Motor neuron (in vitro differentiated cells): ENCODE measurements around the gene SLC22A8. TPM values are rescaled to one million over a fixed set of nuclear protein-coding genes. Genes with fewer than 3 reads are reported as not detected.

Experiments used
- ATAC-seq, 8 experiments: fragments of 200-7000 bp; cut with Tn5 transposase; replicated peaks in 6 of 8; 2 replicates each; pipeline ENCODE4 v1.8.0; 2021; ENCODE audit warnings: mild to moderate bottlenecking in 8 of 8, moderate library complexity in 8 of 8
- H3K27ac ChIP-seq, 2 donors: fragments of 250-450 bp; sonication (Bioruptor Pico); 2 replicates each; pipeline ENCODE4 v1.9.0; 2021; ENCODE audit warnings: antibody characterized with exemption in 2 of 2, mild to moderate bottlenecking in 2 of 2, moderate library complexity in 1 of 2
- H3K4me1 ChIP-seq, 2 donors: fragments of 250-450 bp; sonication (Bioruptor Pico); replicated peaks in 1 of 2; 2 replicates each; pipeline ENCODE4 v1.6.1; 2021; ENCODE audit warnings: antibody characterized with exemption in 2 of 2, mild to moderate bottlenecking in 2 of 2, moderate library complexity in 1 of 2
- H3K4me3 ChIP-seq, 5 donors: fragments of 250-450 bp; sonication (Bioruptor Pico); 2 replicates each; pipeline ENCODE4 v1.9.0; 2021; ENCODE audit warnings: antibody characterized with exemption in 5 of 5, mild to moderate bottlenecking in 5 of 5, moderate library complexity in 4 of 5
- WGBS, 10 experiments: fragments of 450-650 bp; shearing (Covaris generic); methylation state at CpG; one replicate each; pipeline ENCODE4 v1.0.0; 2022; 5-methylcytosine and 5-hydroxymethylcytosine counted together
- in situ Hi-C, 9 experiments: fragments of 400-800 bp; cut with MboI; loops; one replicate each; pipeline ENCODE4 v1.15.0; 2021; ENCODE audit warnings: low sequenced_read_pairs in 9 of 9, low pct_unique_long_range_greater_than_20kb in 2 of 9; ENCODE audit not compliant: unreplicated experiment in 9 of 9
- total RNA-seq, 8 experiments: library from RNA; unstranded; fragments of 300-600 nt; gene quantifications; 2 replicates each; pipeline versions ENCODE4 v1.2.3 to v1.2.4, GENCODE V29; 2022

Gene SLC22A8
- total RNA-seq, 8 experiments from 2014 or later: under 0.01 to 1.3 (median 0.23) TPM; not detected in 1

GRCh38 chr11:62983536-62984199 is 32.0 kb downstream of the SLC22A8 start:
- Histone ChIP-seq H3K4me1 (no peaks in the 10 kb centered on the region), H3K4me3 (no peak overlapping the region), H3K27ac (no peak overlapping the region)
- in situ Hi-C loops: no loop called here
- no peak for ATAC-seq
- WGBS, 10 experiments: 25 to 96% (median 83%) methylated on average over 3 to 6 of the region's 13 CpGs; no CpG with 5 or more reads in 5 of the 10 experiments

- WGBS, 10 experiments: 33 to 84% (median 69%) methylated on average over 1 to 7 of the region's 7 CpGs; no CpG with 5 or more reads in 5 of the 10 experiments
- in situ Hi-C loops: no loop called here
Measured at GRCh38 chr11:62981743-62982142, 33.9 kb downstream of the SLC22A8 start.

GRCh38 chr11:62980133-62980760 is 35.4 kb downstream of the SLC22A8 start:
- in situ Hi-C loops: no loop called here
- 0 to 38% (median 25%) methylated on average over 1 of the region's 1 CpG; no CpG with 5 or more reads in 7 of the 10 experiments for WGBS, 10 experiments
- ATAC-seq: no peak

More at GRCh38 chr11:62981743-62982142, 33.9 kb downstream of the SLC22A8 start:
- ATAC-seq: no peak
- no peak overlapping the region for H3K4me3 ChIP-seq
- H3K27ac ChIP-seq: no peak overlapping the region
- no peaks in the 10 kb centered on the region for H3K4me1 ChIP-seq

GRCh38 chr11:62976109-62976508 is 39.5 kb downstream of the SLC22A8 start:
- Histone ChIP-seq H3K4me1 (no peaks in the 10 kb centered on the region), H3K4me3 (no peak overlapping the region), H3K27ac (no peak overlapping the region)
- WGBS, 10 experiments: 0 to 93% (median 59%) methylated on average over 1 to 4 of the region's 5 CpGs; no CpG with 5 or more reads in 4 of the 10 experiments
- ATAC-seq: no peak
- in situ Hi-C loops: no loop called here

More at GRCh38 chr11:62980133-62980760, 35.4 kb downstream of the SLC22A8 start:
- H3K4me1 ChIP-seq: no peaks in the 10 kb centered on the region
- no peak overlapping the region for H3K4me3 ChIP-seq
- no peak overlapping the region for H3K27ac ChIP-seq

GRCh38 chr11:62974848-62975522 is 40.7 kb downstream of the SLC22A8 start:
- in situ Hi-C loops: no loop called here
- Histone ChIP-seq H3K27ac (no peak overlapping the region), H3K4me1 (no peaks in the 10 kb centered on the region), H3K4me3 (no peak overlapping the region)
- peak; percentile 62 to 96 (median 73) for ATAC-seq
- WGBS, 10 experiments: 4 to 37% (median 17%) methylated on average over 1 to 8 of the region's 9 CpGs; no CpG with 5 or more reads in 5 of the 10 experiments

- in situ Hi-C loops: no loop called here
- ATAC-seq: peak in 3 of 8 experiments; percentile 54 to 93 (median 92)
- WGBS, 10 experiments: 0 to 83% (median 40%) methylated on average over 1 to 2 of the region's 2 CpGs; no CpG with 5 or more reads in 5 of the 10 experiments
- Histone ChIP-seq H3K4me3 (no peak overlapping the region), H3K4me1 (no peaks in the 10 kb centered on the region), H3K27ac (no peak overlapping the region)
Measured at GRCh38 chr11:62965574-62965973, 50.1 kb downstream of the SLC22A8 start.

- 0 to 100% (median 74%) methylated on average over 1 to 2 of the region's 3 CpGs; no CpG with 5 or more reads in 4 of the 10 experiments for WGBS, 10 experiments
Measured at GRCh38 chr11:62962391-62962790, 53.2 kb downstream of the SLC22A8 start.

GRCh38 chr11:62961017-62961570 is 54.5 kb downstream of the SLC22A8 start:
- H3K4me3 ChIP-seq: no peak overlapping the region
- ATAC-seq: no peak
- in situ Hi-C loops: no loop called here
- 0 to 92% (median 73%) methylated on average over 1 to 4 of the region's 4 CpGs; no CpG with 5 or more reads in 2 of the 10 experiments for WGBS, 10 experiments
- H3K27ac ChIP-seq: no peak overlapping the region
- H3K4me1 ChIP-seq: peaks cover 13% of the 10 kb centered on the region in 2 donors

More at GRCh38 chr11:62962391-62962790, 53.2 kb downstream of the SLC22A8 start:
- ATAC-seq: no peak
- no peak overlapping the region for H3K4me3 ChIP-seq
- no peak overlapping the region for H3K27ac ChIP-seq
- in situ Hi-C loops: no loop called here
- peaks cover 13% of the 10 kb centered on the region in 2 donors for H3K4me1 ChIP-seq

GRCh38 chr11:62959422-62959980 is 56.1 kb downstream of the SLC22A8 start:
- Histone ChIP-seq H3K4me1 (peaks cover 13% of the 10 kb centered on the region in 2 donors), H3K4me3 (no peak overlapping the region), H3K27ac (no peak overlapping the region)
- no peak for ATAC-seq
- in situ Hi-C loops: no loop called here
- no CpG with 5 or more reads among the region's 1 CpG for WGBS, 10 experiments

- Histone ChIP-seq H3K4me1 (peaks cover 13% of the 10 kb centered on the region in 2 donors), H3K4me3 (no peak overlapping the region), H3K27ac (no peak overlapping the region)
- ATAC-seq: peak; percentile 89 to 98 (median 96)
- WGBS, 10 experiments: 0 to 77% (median 23%) methylated on average over 1 to 7 of the region's 11 CpGs; no CpG with 5 or more reads in 2 of the 10 experiments
- in situ Hi-C loops: no loop called here
Measured at GRCh38 chr11:62958547-62959421, 56.9 kb downstream of the SLC22A8 start.

GRCh38 chr11:62957147-62957546 is 58.5 kb downstream of the SLC22A8 start:
- Histone ChIP-seq H3K4me1 (peaks cover 13% of the 10 kb centered on the region in 2 donors), H3K27ac (no peak overlapping the region), H3K4me3 (no peak overlapping the region)
- no peak for ATAC-seq
- whole genome bisulfite sequencing, 10 experiments: 57 to 100% (median 85%) methylated on average over 1 to 2 of the region's 2 CpGs; no CpG with 5 or more reads in 2 of the 10 experiments
- in situ Hi-C loops: no loop called here

- peak in 1 of 8 experiments; percentile 12 for ATAC-seq
- H3K4me3 ChIP-seq: no peak overlapping the region
- H3K27ac ChIP-seq: no peak overlapping the region
- in situ Hi-C loops: no loop called here
- H3K4me1 ChIP-seq: peaks cover 13% of the 10 kb centered on the region in 2 donors
- WGBS, 10 experiments: 42 to 100% (median 68%) methylated on average over 1 to 5 of the region's 5 CpGs; no CpG with 5 or more reads in 2 of the 10 experiments
Measured at GRCh38 chr11:62954478-62954877, 61.2 kb downstream of the SLC22A8 start.
